Central memory CD8-positive, alpha-beta T cell (primary cell): ENCODE data around the gene HS6ST3.

Source experiments
- ATAC-seq: fragments of 150-1000 bp; cut with Tn5 transposase; replicated peaks from 2 replicates; pipeline ENCODE4 v1.10.0; 2022; ENCODE audit warnings: mild to moderate bottlenecking, moderate FRiP score, moderate number of reproducible peaks; ENCODE audit not compliant: poor library complexity, severe bottlenecking; ENCODE audit errors: extremely low read depth
- DNase-seq, 2 donors: peaks; one replicate each; pipeline ENCODE4 v3.0.0; 2021; ENCODE audit warnings: low spot score in 2 of 2
- H3K27ac Mint-ChIP-seq: one replicate; pipeline ENCODE4 v1.8.0; 2022; ENCODE audit warnings: low read depth, mild to moderate bottlenecking, moderate library complexity, mixed read lengths
- H3K27me3 Mint-ChIP-seq: one replicate; pipeline ENCODE4 v1.8.0; 2022; ENCODE audit warnings: mixed read lengths
- H3K36me3 Mint-ChIP-seq: one replicate; pipeline ENCODE4 v1.8.0; 2022; ENCODE audit warnings: mild to moderate bottlenecking, moderate library complexity, mixed read lengths; ENCODE audit not compliant: insufficient read depth
- H3K4me1 Mint-ChIP-seq: one replicate; pipeline ENCODE4 v1.8.0; 2022; ENCODE audit warnings: mixed read lengths
- H3K4me3 Mint-ChIP-seq: one replicate; pipeline ENCODE4 v1.8.0; 2022; ENCODE audit warnings: mild to moderate bottlenecking, moderate library complexity, mixed read lengths
- H3K9me3 Mint-ChIP-seq: one replicate; pipeline ENCODE4 v1.8.0; 2022; ENCODE audit warnings: mixed read lengths

Gene HS6ST3

DNA sequence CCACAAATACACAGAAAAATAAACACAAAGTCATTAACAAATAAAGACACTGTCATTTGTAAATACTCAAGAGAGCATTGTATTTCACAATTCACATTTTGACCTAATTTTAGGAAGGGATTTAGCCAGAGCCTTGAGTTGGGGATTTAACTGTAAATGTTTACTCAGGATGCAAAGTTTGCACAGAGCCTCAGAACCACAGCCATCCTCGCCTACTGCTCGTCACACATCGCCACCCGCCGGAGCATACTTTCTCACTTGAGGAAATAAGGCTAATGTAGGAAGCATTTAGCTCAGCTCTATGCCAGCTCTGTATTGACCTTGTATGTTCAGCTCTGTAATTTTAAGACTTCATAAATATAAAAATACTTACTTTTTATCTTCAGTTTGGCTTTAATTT is 461.6 kb downstream of the HS6ST3 start:
- no peaks in the 10 kb centered on the region for H3K36me3 Mint-ChIP-seq
- ATAC-seq (no peak), DNase-seq (no peak)
- no peaks in the 10 kb centered on the region for H3K27me3 Mint-ChIP-seq
- peaks cover 20% of the 10 kb centered on the region for H3K9me3 Mint-ChIP-seq
- no peak overlapping the region for H3K4me3 Mint-ChIP-seq
- no peaks in the 10 kb centered on the region for H3K4me1 Mint-ChIP-seq
- no peak overlapping the region for H3K27ac Mint-ChIP-seq

DNA sequence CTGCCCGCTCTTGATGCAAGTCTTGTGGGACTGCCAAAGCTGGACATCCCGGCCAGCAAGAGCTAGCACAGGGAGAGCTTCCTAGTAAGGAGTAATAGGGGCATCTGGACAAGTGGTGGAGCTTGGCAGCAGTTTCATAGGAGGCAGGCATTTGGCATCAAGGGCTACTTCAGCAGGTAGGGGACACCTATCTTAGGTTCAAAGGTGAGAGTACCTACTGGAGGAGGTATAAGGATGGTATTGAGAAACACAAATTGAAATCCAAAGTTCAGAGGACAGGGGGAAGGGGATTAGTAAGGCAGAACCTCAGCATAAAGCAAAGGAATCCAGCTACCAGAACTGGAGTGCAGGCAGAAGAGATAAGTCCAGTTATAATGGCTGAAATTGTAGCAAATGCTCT is 462.7 kb downstream of the HS6ST3 start:
- H3K27me3 Mint-ChIP-seq, result no peaks in the 10 kb centered on the region
- H3K36me3 Mint-ChIP-seq, result no peaks in the 10 kb centered on the region
- no peak for ATAC-seq
- H3K4me3 Mint-ChIP-seq, result no peak overlapping the region
- H3K9me3 Mint-ChIP-seq, result peaks cover 20% of the 10 kb centered on the region
- no peaks in the 10 kb centered on the region for H3K4me1 Mint-ChIP-seq
- DNase-seq, result no peak
- no peak overlapping the region for H3K27ac Mint-ChIP-seq

DNA sequence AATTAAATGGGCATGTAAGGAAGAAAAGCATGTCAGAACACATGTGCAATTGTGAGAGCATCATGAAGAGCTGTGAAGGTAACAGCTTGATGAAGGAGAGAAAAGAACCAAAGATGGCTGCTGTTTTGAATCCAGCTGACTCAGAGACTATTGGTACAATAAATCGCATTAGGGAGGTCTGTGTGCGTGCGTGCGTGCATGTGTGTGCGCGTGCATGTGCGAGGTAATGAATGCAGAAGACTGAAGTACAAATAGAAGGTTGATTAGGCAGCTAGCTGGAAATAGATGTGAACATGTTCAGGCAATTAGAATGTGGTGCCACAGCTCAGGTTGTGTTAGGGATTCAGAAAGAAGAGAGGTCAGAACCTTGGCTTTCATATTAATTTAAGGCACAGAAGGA is 463.9 kb downstream of the HS6ST3 start:
- Mint-ChIP-seq H3K27ac (no peak overlapping the region), H3K27me3 (no peaks in the 10 kb centered on the region), H3K36me3 (no peaks in the 10 kb centered on the region), H3K9me3 (peaks cover 15% of the 10 kb centered on the region), H3K4me1 (no peaks in the 10 kb centered on the region), H3K4me3 (no peak overlapping the region)
- ATAC-seq (no peak), DNase-seq (no peak)

DNA sequence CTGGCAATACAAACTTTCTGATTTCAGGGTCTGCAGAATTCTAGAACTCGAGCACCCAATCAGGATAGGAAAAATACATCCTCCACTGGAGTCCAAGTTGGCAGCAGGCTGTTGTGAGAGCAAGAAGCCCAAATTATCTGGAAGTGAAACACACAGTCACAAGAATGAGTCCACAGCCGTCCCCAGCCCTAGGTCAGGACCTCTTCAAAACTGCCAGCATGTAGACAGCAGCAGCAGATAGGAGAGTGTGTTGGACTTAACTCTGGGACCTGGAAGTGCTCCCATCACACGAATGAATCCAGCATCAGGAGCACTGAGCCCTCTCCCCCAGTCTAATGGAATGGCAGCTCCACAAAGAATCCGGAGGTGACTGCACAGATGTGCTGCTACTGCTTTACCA is 483.7 kb downstream of the HS6ST3 start:
- H3K4me1 Mint-ChIP-seq, result no peaks in the 10 kb centered on the region
- no peak overlapping the region for H3K4me3 Mint-ChIP-seq
- no peaks in the 10 kb centered on the region for H3K27me3 Mint-ChIP-seq
- peaks cover 1% of the 10 kb centered on the region for H3K36me3 Mint-ChIP-seq
- no peaks in the 10 kb centered on the region for H3K9me3 Mint-ChIP-seq
- DNase-seq (no peak), ATAC-seq (no peak)
- no peak overlapping the region for H3K27ac Mint-ChIP-seq

DNA sequence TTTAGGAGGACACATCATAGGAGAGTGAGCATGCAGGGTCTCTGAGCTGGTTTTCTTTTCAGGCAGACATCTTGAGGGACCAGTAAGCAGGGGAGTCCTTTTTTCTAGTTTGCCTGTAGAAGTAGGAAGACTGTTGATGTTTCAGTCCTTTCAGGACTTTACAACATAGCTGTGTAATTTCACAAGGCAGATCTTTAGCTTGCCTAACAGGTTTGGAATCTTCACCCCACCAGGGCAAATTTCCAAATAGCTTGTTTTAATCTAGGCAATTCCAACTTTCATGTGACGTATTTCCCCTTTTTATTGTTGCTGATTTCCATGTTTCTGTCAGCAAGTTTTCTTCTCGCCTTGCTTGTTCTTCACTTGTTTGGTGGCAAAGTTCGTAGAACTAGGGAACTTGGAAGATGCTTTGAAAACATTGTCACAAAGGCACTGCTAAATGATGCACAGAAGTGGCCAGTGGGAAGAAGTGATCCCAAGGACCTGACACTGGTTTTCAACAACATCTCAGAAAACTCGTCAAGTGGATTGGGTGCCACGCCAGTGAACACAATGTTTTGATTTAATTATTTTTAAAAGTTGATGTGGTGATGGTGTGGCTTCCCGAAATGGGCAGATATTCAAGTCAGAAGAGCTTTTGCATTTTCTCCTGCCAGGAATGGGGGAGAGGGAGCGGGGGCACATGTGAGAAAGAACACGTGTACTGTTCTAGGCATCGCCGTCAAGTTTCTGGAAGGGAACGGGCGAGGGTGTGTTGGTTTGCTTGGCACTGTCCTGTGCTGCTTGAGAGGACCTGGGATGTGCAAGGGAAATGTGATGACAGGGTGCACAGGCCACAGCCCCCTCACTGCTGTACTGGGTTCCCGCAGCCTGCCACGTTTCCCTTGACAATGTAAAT is 485.8 kb downstream of the HS6ST3 start:
- Mint-ChIP-seq H3K36me3 (peaks cover 1% of the 10 kb centered on the region), H3K4me1 (no peaks in the 10 kb centered on the region), H3K4me3 (no peak overlapping the region), H3K27me3 (no peaks in the 10 kb centered on the region), H3K27ac (no peak overlapping the region), H3K9me3 (no peaks in the 10 kb centered on the region)
- ATAC-seq (no peak), DNase-seq (no peak)

DNA sequence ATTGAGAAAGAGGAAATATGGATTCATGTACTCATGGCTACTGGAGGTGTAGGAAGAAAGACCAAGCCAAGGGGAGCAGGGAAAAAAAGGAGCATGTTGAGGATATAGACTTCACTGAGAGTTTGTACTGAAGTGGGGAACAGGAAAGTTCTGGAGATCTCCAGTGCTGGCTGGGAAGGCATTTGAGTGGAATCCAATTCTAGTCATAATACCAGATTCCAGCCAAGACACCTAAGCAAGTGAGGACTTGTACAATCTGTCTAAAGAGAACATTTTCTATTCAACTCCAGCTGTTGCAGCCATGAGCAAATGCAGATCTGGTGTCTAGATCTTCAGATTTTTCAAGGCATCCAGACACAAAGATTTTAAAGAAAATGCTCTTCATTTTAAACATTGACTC is 491.8 kb downstream of the HS6ST3 start:
- no peak for DNase-seq
- no peak overlapping the region for H3K27ac Mint-ChIP-seq
- no peak overlapping the region for H3K4me3 Mint-ChIP-seq
- peaks cover 19% of the 10 kb centered on the region for H3K9me3 Mint-ChIP-seq
- no peaks in the 10 kb centered on the region for H3K36me3 Mint-ChIP-seq
- no peaks in the 10 kb centered on the region for H3K4me1 Mint-ChIP-seq
- no peaks in the 10 kb centered on the region for H3K27me3 Mint-ChIP-seq
- ATAC-seq, result no peak

DNA sequence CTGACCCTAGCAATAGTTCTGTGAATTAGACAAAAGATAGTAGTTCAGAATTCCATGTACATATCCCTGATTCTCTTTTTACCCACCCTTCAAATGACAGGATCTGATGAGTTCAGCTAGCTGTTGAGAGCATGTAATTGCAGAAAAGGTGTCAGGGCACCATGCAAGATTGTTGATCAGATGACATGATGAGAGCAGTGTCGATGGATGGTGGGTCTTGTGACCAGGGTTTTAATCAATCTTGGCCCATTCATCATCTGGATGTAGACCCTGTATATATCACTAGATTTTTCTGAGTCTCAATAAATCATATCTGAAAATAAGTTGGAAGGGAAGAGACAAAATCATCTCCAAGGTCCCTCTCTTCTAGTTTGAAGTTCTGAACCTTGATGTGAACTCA is 525.3 kb downstream of the HS6ST3 start:
- no peaks in the 10 kb centered on the region for H3K36me3 Mint-ChIP-seq
- peaks cover 15% of the 10 kb centered on the region for H3K9me3 Mint-ChIP-seq
- ATAC-seq, result no peak
- no peak for DNase-seq
- H3K4me1 Mint-ChIP-seq, result no peaks in the 10 kb centered on the region
- no peaks in the 10 kb centered on the region for H3K27me3 Mint-ChIP-seq
- no peak overlapping the region for H3K27ac Mint-ChIP-seq
- no peak overlapping the region for H3K4me3 Mint-ChIP-seq

DNA sequence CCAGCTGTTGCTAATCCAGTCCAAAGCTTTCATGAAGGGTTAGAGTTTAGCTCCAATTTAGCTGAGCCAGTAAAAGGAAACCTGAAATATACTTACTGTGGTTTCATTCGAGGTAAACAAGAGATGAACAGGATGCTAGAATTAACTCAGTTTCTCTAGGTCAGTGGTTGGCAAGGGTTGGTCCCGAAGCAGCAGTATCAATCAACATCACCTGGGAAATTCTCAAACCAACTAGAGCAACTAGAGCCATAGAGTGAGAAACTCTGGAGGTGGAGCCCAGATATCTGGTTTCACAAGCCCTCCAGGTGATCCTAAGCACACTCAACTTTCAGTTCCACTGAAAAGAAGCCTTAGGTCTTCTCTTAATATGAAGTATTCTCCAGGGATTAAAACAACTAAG is 527.6 kb downstream of the HS6ST3 start:
- H3K9me3 Mint-ChIP-seq, result peaks cover 13% of the 10 kb centered on the region
- no peaks in the 10 kb centered on the region for H3K4me1 Mint-ChIP-seq
- ATAC-seq (no peak), DNase-seq (no peak)
- H3K27me3 Mint-ChIP-seq, result no peaks in the 10 kb centered on the region
- no peaks in the 10 kb centered on the region for H3K36me3 Mint-ChIP-seq
- no peak overlapping the region for H3K27ac Mint-ChIP-seq
- H3K4me3 Mint-ChIP-seq, result no peak overlapping the region

DNA sequence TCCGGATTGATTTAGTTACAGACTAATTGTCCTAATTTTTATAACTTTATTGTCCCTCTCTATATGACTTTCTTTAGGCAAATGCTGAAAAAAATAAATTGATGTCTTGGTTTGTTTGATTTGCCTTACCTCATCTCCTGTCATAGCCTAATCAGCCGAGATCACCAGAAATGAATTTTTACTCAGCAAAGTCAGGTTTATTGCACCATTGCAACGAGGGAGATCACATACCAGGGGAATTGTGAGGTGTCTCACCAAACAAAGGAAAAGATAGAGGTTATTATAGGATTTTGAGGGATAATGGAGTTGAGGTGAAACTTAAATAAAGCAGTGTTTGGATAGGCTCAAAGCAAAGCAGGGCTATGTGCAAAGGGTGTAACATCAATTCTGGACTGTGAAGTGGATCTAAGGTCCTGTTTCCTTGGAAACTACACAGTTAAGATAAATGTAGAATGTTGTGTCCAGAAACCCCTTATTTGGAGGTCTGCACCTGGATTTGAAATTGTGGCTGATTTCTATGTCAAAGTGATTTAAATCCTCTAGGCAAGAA is 531.8 kb downstream of the HS6ST3 start:
- Mint-ChIP-seq H3K27me3 (no peaks in the 10 kb centered on the region), H3K36me3 (no peaks in the 10 kb centered on the region), H3K4me3 (no peak overlapping the region), H3K9me3 (peaks cover 12% of the 10 kb centered on the region), H3K4me1 (no peaks in the 10 kb centered on the region), H3K27ac (no peak overlapping the region)
- DNase-seq (no peak), ATAC-seq (no peak)

DNA sequence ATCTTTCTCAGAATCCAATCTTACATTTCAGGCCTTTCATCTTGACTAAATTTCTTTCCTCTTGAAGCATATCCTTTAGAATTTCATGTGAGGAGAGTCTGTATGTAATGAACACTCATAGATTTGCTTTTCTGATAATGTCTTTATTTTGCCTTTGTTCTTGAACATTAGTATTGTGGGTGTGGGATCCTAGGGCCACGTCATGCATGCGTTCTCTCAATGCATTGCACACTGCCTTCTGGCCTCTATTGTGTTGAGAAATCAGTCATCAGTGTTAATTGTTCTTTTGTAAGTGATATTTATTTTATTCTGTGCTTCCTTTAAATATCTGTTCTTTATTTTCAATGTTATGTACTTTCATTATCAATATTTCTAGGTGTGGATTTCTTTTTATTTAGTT is 539.4 kb downstream of the HS6ST3 start:
- no peak for ATAC-seq
- H3K36me3 Mint-ChIP-seq, result no peaks in the 10 kb centered on the region
- H3K4me3 Mint-ChIP-seq, result no peak overlapping the region
- peaks cover 11% of the 10 kb centered on the region for H3K9me3 Mint-ChIP-seq
- no peaks in the 10 kb centered on the region for H3K27me3 Mint-ChIP-seq
- no peak overlapping the region for H3K27ac Mint-ChIP-seq
- no peaks in the 10 kb centered on the region for H3K4me1 Mint-ChIP-seq
- no peak for DNase-seq

DNA sequence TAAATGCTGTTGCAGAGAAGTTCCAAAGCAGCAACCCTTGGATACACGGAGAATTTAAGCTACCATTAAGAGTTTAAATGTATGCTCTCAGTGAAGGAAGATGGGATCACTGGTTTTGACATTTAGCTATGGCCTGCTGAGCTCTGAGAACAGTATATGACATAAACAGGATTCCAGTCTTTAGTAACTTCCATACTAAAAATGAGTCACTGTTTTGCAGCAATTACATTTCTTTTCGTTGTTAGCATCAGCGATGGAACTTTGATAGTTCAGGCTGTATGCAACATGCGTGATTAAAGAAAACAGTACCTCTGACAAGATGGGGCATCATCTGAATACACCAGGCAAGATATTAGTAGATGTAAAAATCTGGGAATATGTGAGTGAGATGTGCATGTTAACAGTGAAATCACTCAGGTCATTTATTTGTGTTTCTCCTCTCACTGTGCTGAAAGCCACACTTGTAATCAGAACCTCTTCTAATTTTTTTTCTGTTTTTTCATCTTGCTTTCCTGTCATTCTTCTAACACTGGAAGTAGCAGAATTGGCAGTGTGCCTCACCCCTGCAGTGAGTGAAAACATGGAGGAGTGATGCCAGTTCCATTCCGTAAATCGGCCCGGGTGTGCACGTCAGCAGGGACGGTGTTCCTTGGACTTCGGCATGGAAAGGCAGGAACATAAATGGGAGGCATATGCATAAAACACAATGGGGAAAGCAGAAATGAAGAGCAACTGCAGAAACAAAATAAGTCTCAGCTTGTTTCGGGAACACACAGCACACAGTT is 542.8 kb downstream of the HS6ST3 start:
- no peaks in the 10 kb centered on the region for H3K27me3 Mint-ChIP-seq
- DNase-seq, result no peak
- H3K36me3 Mint-ChIP-seq, result no peaks in the 10 kb centered on the region

DNA sequence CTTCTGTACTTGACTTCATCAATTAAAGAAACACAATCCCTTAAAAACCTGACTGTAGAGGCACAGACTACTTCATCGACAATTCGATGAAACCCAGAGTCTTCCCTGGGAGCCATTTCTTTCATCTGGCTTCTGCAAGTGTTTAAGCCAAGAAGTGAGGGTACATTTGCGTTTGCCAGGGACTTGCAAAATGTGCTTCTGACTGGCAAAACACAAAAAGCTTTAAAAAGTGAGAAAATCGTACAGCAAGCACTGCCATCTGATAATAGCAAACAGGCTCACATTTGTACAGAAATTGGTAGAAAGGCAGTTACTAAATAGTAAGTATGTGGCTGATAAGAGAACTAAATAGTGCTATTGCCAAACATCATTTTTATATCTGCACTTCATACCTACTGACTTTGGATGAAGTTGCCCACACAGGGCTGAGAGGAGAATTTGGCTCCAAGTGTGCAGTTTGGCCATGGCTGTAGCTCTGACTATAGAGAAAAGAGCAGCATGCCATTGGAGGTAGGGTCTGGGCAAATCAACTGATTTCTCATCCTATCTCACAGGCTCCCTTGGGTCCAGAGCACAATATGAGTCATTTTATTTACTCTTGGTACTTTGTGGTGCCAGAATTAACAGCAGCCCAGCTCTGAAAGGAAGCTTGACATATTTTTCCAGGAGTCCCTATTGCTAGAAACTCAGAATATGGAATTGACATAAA is 546.2 kb downstream of the HS6ST3 start:
- no peak overlapping the region for H3K4me3 Mint-ChIP-seq
- H3K36me3 Mint-ChIP-seq, result no peaks in the 10 kb centered on the region
- no peak for ATAC-seq
- no peaks in the 10 kb centered on the region for H3K27me3 Mint-ChIP-seq
- H3K9me3 Mint-ChIP-seq, result peaks cover 15% of the 10 kb centered on the region
- DNase-seq, result no peak
- H3K27ac Mint-ChIP-seq, result no peak overlapping the region
- H3K4me1 Mint-ChIP-seq, result no peaks in the 10 kb centered on the region

More for the DNA sequence above, 542.8 kb downstream of the HS6ST3 start:
- no peak for ATAC-seq
- Mint-ChIP-seq H3K9me3 (peaks cover 21% of the 10 kb centered on the region), H3K27ac (no peak overlapping the region), H3K4me3 (no peak overlapping the region), H3K4me1 (no peaks in the 10 kb centered on the region)
